Measurements from ENCODE around the gene SCAMP3. TPM values are rescaled to one million over a fixed set of nuclear protein-coding genes. Genes with fewer than 3 reads are reported as not detected.
A peak's percentile ranks its signal among the peaks of the same experiment; 100 is the strongest.

SCAMP3 gene
- total and polyA plus RNA-seq, 10 of the 15 experiments (the other 5 are each of a cell fraction or from before 2014, with no cell fraction given), result 17.2 to 133 (median 87.3) TPM

- TF ChIP-seq ZNF592 (IDR thresholded peaks at IDR 0.05) (no peak), ETV6 (conservative IDR thresholded peaks at IDR 0.05 in 1 of 2, IDR thresholded peaks at IDR 0.05 in 1 of 2; ENCODE audit: borderline replicate concordance in 1 of 2, low read depth in 1 of 2) (no peak), PRDM15 (CRISPR knock-in tag; IDR thresholded peaks at IDR 0.05) (peak; percentile 12; the same call in 1 of the 2 replicates), ZNF687 (IDR thresholded peaks at IDR 0.05) (0 out of 2 replicates have a peak, but pooled peaks have one; percentile 31), SMAD1 (IDR thresholded peaks at IDR 0.05; ENCODE audit: low read depth, partially characterized antibody) (no peak), POU2F2 (IDR thresholded peaks at IDR 0.05; ENCODE audit: borderline replicate concordance, low read depth, low read length) (0 out of 3 replicates have a peak, but pooled peaks have one; percentile 25), IRF4 (IDR thresholded peaks at IDR 0.05; ENCODE audit: low read depth, low read length) (0 out of 2 replicates have a peak, but pooled peaks have one; percentile 8), CHD1 (IDR thresholded peaks at IDR 0.05; ENCODE audit: low read depth, low read length) (no peak), CHD2 (IDR thresholded peaks at IDR 0.05; ENCODE audit: borderline replicate concordance, low read depth, low read length) (no peak), BCL11A (IDR thresholded peaks at IDR 0.05; ENCODE audit: low read depth, low read length) (no peak), ZNF274 (IDR thresholded peaks at IDR 0.05; ENCODE audit: insufficient read depth, insufficient read length) (no peak), ELK1 (IDR thresholded peaks at IDR 0.05; ENCODE audit: low read depth, low read length) (peak; percentile 63), USF1 (IDR thresholded peaks at IDR 0.05; ENCODE audit: borderline replicate concordance, extremely low read length, insufficient read depth, low read depth, low read length) (peak; percentile 93), MXI1 (IDR thresholded peaks at IDR 0.05; ENCODE audit: low read depth, low read length) (no peak)
Observed at GRCh38 chr1:155241069-155241679, 21.0 kb downstream of the SCAMP3 start (continued).

Data from GM12878 (cell line).